Measurements from ENCODE around the gene KCNMB2. TPM values are rescaled to one million over a fixed set of nuclear protein-coding genes. Genes with fewer than 3 reads are reported as not detected.

The KCNMB2 gene
- polyA plus RNA-seq (2011; rRNA removed): not detected in 2 replicates
- not detected in 2 replicates for polyA plus RNA-seq (2012; cell fraction: cytosol; rRNA removed)
- not detected in 2 replicates for polyA plus RNA-seq (2012; cell fraction: nucleus; rRNA removed)
- not detected in 3 replicates for polyA plus RNA-seq (2017; fragmentation: RNase III; extraction: RNeasy Plus Mini Kit Qiagen cat#74134 plus additional on column Dnase treatment)
- not detected in 2 replicates for polyA minus RNA-seq (2011; rRNA and poly(A)+ RNA removed)

GRCh38 chr3:178536211-178537079 is at the start of gene KCNMB2:
KCNMB2 (plus strand) TSS chr3:178536436.
- no peak within 1 kb of the TSS for H3K4me2 ChIP-seq

GRCh38 chr3:178486903-178487302 is 49.3 kb upstream of the KCNMB2 start:
- CTCF ChIA-PET: no interaction called here
- H3K27ac ChIP-seq: no peak overlapping the region
- no peaks in the 10 kb centered on the region for H3K9me3 ChIP-seq
- no peak for TF ChIP-seq HOXB13 (CRISPR knock-in tag; IDR thresholded peaks at IDR 0.05; ENCODE audit: low read depth)
- no peak for TF ChIP-seq PHF8 (IDR thresholded peaks at IDR 0.05; ENCODE audit: borderline replicate concordance, low read depth)
- TF ChIP-seq POLR2A (IDR thresholded peaks at IDR 0.05; ENCODE audit: low read length): no peak
- TF ChIP-seq JUNB (IDR thresholded peaks at IDR 0.05): no peak
- TF ChIP-seq, protein P1, sequence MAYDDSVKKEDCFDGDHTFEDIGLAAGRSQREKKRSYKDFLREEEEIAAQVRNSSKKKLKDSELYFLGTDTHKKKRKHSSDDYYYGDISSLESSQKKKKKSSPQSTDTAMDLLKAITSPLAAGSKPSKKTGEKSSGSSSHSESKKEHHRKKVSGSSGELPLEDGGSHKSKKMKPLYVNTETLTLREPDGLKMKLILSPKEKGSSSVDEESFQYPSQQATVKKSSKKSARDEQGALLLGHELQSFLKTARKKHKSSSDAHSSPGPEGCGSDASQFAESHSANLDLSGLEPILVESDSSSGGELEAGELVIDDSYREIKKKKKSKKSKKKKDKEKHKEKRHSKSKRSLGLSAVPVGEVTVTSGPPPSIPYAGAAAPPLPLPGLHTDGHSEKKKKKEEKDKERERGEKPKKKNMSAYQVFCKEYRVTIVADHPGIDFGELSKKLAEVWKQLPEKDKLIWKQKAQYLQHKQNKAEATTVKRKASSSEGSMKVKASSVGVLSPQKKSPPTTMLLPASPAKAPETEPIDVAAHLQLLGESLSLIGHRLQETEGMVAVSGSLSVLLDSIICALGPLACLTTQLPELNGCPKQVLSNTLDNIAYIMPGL (CRISPR knock-in tag; IDR thresholded peaks at IDR 0.05; ENCODE audit: borderline replicate concordance): no peak
- TF ChIP-seq GATA3 (IDR thresholded peaks at IDR 0.05; ENCODE audit: borderline replicate concordance): no peak
- no peak for TF ChIP-seq JUN (IDR thresholded peaks at IDR 0.05)
- no peak for TF ChIP-seq NR3C1 (IDR thresholded peaks at IDR 0.05)
- TF ChIP-seq, protein P2, sequence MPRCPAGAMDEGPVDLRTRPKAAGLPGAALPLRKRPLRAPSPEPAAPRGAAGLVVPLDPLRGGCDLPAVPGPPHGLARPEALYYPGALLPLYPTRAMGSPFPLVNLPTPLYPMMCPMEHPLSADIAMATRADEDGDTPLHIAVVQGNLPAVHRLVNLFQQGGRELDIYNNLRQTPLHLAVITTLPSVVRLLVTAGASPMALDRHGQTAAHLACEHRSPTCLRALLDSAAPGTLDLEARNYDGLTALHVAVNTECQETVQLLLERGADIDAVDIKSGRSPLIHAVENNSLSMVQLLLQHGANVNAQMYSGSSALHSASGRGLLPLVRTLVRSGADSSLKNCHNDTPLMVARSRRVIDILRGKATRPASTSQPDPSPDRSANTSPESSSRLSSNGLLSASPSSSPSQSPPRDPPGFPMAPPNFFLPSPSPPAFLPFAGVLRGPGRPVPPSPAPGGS (IDR thresholded peaks at IDR 0.05): no peak
- H3K4me3 ChIP-seq: no peak overlapping the region
- H3K4me2 ChIP-seq: no peak overlapping the region
- POLR2A ChIA-PET: no interaction called here
- DNase-seq (ENCODE audit: low read depth in 1 of 2, low spot score in 1 of 2): no peak
- ATAC-seq: no peak
- no peaks in the 10 kb centered on the region for H3K4me1 ChIP-seq
- no peak for FAIRE-seq

More at GRCh38 chr3:178536211-178537079, at the start of gene KCNMB2:
- ATAC-seq (no peak), DNase-seq (ENCODE audit: low read depth in 1 of 2, low spot score in 1 of 2) (no peak), FAIRE-seq (no peak)
- ChIA-PET POLR2A (no interaction called here), CTCF (interaction anchor here (1.3 kb wide), 1 partner anchor 1562 kb away, joined by 4 read pairs; no protein-coding TSS in a partner anchor)
- TF ChIP-seq ZNF302 (CRISPR knock-in tag; IDR thresholded peaks at IDR 0.05) (no peak), JUN (IDR thresholded peaks at IDR 0.05) (no peak), CHD4 (IDR thresholded peaks at IDR 0.05; ENCODE audit: borderline replicate concordance) (no peak), HEYL (CRISPR knock-in tag; IDR thresholded peaks at IDR 0.05) (no peak), ZC3H11A (IDR thresholded peaks at IDR 0.05) (no peak), TFCP2L1 (CRISPR knock-in tag; IDR thresholded peaks at IDR 0.05) (no peak), GATA3 (IDR thresholded peaks at IDR 0.05; ENCODE audit: borderline replicate concordance) (no peak), FOXS1 (CRISPR knock-in tag; IDR thresholded peaks at IDR 0.05) (no peak), KDM5A (IDR thresholded peaks at IDR 0.05) (no peak), RNF2 (IDR thresholded peaks at IDR 0.05; ENCODE audit: borderline replicate concordance, low read depth) (no peak)
- Histone ChIP-seq H3K27ac (no peak within 1 kb of the TSS), H3K4me1 (no peaks in the 10 kb centered on the region), H3K9me3 (no peaks in the 10 kb centered on the region), H3K4me3 (no peak within 1 kb of the TSS)
- WGBS (ENCODE audit: missing lambda C conversion rate): 22% methylated on average over 19 of the region's 19 CpGs

DNA sequence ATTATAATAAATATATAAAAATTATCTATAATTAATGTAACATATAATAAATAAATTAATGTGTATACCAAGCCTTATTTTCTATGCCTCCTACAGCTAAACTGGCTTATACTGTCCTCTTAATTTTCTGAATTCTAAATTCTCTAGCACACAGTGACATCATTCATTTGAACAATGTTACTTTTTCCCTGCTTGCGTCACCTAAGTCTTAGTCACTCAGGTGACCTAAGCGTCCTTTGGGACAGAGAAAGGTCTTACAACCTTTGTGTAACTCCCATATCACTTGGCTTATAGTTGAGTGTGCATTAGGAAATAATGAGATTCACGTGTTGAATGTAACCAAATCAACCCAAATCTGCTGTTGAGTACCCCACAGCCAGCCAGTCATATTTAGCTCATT is 48.5 kb upstream of the KCNMB2 start:
- H3K4me1 ChIP-seq: no peaks in the 10 kb centered on the region
- CTCF ChIA-PET: no interaction called here
- ATAC-seq (no peak), DNase-seq (ENCODE audit: low read depth in 1 of 2, low spot score in 1 of 2) (peak in 1 of 2 experiments; percentile 2), FAIRE-seq (no peak)
- H3K27ac ChIP-seq: no peak overlapping the region
- POLR2A ChIA-PET: no interaction called here
- H3K9me3 ChIP-seq: no peaks in the 10 kb centered on the region
- H3K4me2 ChIP-seq: no peak overlapping the region
- TF ChIP-seq ELK1 (IDR thresholded peaks at IDR 0.05; ENCODE audit: low read depth, low read length): no peak
- no peak for TF ChIP-seq SMC3 (IDR thresholded peaks at IDR 0.05)
- TF ChIP-seq RARB (CRISPR knock-in tag; IDR thresholded peaks at IDR 0.05): no peak
- no peak for TF ChIP-seq JUNB (IDR thresholded peaks at IDR 0.05)
- TF ChIP-seq, protein P3, sequence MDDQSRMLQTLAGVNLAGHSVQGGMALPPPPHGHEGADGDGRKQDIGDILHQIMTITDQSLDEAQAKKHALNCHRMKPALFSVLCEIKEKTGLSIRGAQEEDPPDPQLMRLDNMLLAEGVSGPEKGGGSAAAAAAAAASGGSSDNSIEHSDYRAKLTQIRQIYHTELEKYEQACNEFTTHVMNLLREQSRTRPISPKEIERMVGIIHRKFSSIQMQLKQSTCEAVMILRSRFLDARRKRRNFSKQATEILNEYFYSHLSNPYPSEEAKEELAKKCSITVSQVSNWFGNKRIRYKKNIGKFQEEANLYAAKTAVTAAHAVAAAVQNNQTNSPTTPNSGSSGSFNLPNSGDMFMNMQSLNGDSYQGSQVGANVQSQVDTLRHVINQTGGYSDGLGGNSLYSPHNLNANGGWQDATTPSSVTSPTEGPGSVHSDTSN (IDR thresholded peaks at IDR 0.05): no peak
- no peak for TF ChIP-seq RAD21 (conservative IDR thresholded peaks at IDR 0.05 in 1 of 2, IDR thresholded peaks at IDR 0.05 in 1 of 2)
- no peak for TF ChIP-seq CBX2 (IDR thresholded peaks at IDR 0.05; ENCODE audit: borderline replicate concordance, low read depth)
- no peak for TF ChIP-seq KDM5A (IDR thresholded peaks at IDR 0.05)
- TF ChIP-seq, protein P4, sequence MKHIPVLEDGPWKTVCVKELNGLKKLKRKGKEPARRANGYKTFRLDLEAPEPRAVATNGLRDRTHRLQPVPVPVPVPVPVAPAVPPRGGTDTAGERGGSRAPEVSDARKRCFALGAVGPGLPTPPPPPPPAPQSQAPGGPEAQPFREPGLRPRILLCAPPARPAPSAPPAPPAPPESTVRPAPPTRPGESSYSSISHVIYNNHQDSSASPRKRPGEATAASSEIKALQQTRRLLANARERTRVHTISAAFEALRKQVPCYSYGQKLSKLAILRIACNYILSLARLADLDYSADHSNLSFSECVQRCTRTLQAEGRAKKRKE (CRISPR knock-in tag; IDR thresholded peaks at IDR 0.05; ENCODE audit: low read depth): no peak
- no peak for TF ChIP-seq JUN (IDR thresholded peaks at IDR 0.05)
- TF ChIP-seq TP53 (CRISPR knock-in tag; IDR thresholded peaks at IDR 0.05): no peak
- no peak for TF ChIP-seq MAZ (IDR thresholded peaks at IDR 0.05; ENCODE audit: borderline replicate concordance, low read depth, low read length)
- TF ChIP-seq EHF (CRISPR knock-in tag; IDR thresholded peaks at IDR 0.05): no peak
- TF ChIP-seq RNF2 (IDR thresholded peaks at IDR 0.05; ENCODE audit: borderline replicate concordance, low read depth): no peak
- no peak overlapping the region for H3K4me3 ChIP-seq
- 27% methylated on average over 3 of the region's 3 CpGs for WGBS (ENCODE audit: missing lambda C conversion rate)

All from A549 (cell line).